ENCODE measurements around the gene WDR62.

The WDR62 gene

DNA sequence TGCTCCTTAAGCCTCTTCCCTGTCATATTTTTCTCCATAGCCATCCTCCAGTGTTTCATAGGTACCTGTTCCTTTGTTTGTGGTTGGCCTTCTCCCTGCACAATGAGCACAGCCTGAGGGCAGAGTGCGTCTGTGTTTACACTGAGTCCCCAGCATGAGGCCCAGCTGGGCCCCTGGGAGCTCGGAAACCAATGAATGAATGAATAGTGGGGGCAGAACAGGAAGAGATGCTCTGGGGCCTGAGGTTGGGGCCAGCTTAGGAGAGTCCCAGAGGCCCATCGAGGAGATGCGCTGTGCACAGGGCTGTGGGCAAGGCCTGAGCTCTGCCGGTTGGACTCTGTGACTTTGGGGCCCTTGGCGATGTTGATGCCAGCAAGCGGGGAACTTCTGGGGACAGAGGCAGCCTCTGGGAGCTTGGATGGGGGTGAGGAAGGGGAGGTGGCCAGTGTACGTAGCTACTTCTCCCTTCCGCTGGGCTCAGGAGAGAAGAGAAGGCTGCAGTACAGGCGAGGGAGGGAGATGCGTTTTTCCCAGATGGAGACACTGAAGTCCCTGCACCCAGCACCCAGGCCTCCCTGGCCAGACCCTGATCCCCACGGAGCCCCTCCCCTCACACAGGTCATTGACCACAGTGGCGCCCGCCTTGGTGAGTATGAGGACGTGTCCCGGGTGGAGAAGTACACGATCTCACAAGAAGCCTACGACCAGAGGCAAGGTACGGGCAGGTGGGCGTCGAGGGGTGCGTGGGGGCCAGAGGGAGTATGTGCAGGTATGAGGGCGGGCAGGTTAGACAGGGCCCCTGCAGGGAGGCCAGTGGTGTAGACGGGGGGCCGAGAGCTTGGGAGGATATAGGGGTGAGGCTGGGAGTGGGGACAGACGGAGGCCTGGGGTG, 65.6 kb downstream of the WDR62 start (continued):
- peak; percentile 63 for TF ChIP-seq ZFHX2 (tag by site-specific recombination; conservative IDR thresholded peaks at IDR 0.05)
- TF ChIP-seq ZNF530 (tag by site-specific recombination; IDR thresholded peaks at IDR 0.05; ENCODE audit: low read depth): no peak
- no peak for TF ChIP-seq ZNF561 (tag by site-specific recombination; IDR thresholded peaks at IDR 0.05; ENCODE audit: borderline replicate concordance)
- TF ChIP-seq ZNF747 (tag by site-specific recombination; IDR thresholded peaks at IDR 0.05): no peak
- TF ChIP-seq ZFP41 (tag by site-specific recombination; IDR thresholded peaks at IDR 0.05; ENCODE audit: borderline replicate concordance): no peak
- TF ChIP-seq HOXA7 (CRISPR knock-in tag; IDR thresholded peaks at IDR 0.05; ENCODE audit: borderline replicate concordance): no peak
- no peak for TF ChIP-seq INSM2 (tag by site-specific recombination; IDR thresholded peaks at IDR 0.05)
- TF ChIP-seq ZNF626 (tag by site-specific recombination; IDR thresholded peaks at IDR 0.05): no peak
- TF ChIP-seq MYNN (tag by site-specific recombination; IDR thresholded peaks at IDR 0.05; ENCODE audit: borderline replicate concordance): no peak

GRCh38 chr19:36120984-36121358, 66.3 kb downstream of the WDR62 start:
- no peaks in the 10 kb centered on the region for H3K9me3 ChIP-seq (ENCODE audit: control insufficient read depth, insufficient read depth, low read depth, low read length)
- POLR2A ChIA-PET: interaction anchor here (0.5 kb wide), 1 partner anchor 13 kb away, joined by 3 read pairs; no protein-coding TSS in a partner anchor
- H3K27ac ChIP-seq (ENCODE audit: extremely low read depth, low read depth, low read length): peak overlapping the region; percentile 79; the same call in 1 of the 2 replicates
- H3K4me1 ChIP-seq (ENCODE audit: control insufficient read depth, insufficient read depth, low read length): peaks cover 22% of the 10 kb centered on the region
- TF ChIP-seq, protein P1, sequence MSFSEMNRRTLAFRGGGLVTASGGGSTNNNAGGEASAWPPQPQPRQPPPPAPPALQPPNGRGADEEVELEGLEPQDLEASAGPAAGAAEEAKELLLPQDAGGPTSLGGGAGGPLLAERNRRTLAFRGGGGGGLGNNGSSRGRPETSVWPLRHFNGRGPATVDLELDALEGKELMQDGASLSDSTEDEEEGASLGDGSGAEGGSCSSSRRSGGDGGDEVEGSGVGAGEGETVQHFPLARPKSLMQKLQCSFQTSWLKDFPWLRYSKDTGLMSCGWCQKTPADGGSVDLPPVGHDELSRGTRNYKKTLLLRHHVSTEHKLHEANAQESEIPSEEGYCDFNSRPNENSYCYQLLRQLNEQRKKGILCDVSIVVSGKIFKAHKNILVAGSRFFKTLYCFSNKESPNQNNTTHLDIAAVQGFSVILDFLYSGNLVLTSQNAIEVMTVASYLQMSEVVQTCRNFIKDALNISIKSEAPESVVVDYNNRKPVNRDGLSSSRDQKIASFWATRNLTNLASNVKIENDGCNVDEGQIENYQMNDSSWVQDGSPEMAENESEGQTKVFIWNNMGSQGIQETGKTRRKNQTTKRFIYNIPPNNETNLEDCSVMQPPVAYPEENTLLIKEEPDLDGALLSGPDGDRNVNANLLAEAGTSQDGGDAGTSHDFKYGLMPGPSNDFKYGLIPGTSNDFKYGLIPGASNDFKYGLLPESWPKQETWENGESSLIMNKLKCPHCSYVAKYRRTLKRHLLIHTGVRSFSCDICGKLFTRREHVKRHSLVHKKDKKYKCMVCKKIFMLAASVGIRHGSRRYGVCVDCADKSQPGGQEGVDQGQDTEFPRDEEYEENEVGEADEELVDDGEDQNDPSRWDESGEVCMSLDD (tag by site-specific recombination; IDR thresholded peaks at IDR 0.05): peak; percentile 36; the same call in 1 of the 2 replicates
- TF ChIP-seq GFI1B (tag by site-specific recombination; IDR thresholded peaks at IDR 0.05) (no peak), ZFHX2 (tag by site-specific recombination; conservative IDR thresholded peaks at IDR 0.05) (peak; percentile 26; the same call in 1 of the 2 replicates), INSM2 (tag by site-specific recombination; IDR thresholded peaks at IDR 0.05) (no peak), PATZ1 (tag by site-specific recombination; IDR thresholded peaks at IDR 0.05) (peak; percentile 32; the same call in 1 of the 2 replicates), ZNF18 (tag by site-specific recombination; IDR thresholded peaks at IDR 0.05) (no peak), ZNF488 (tag by site-specific recombination; IDR thresholded peaks at IDR 0.05) (0 out of 2 replicates have a peak, but pooled peaks have one; percentile 3), ZNF837 (tag by site-specific recombination; IDR thresholded peaks at IDR 0.05) (0 out of 2 replicates have a peak, but pooled peaks have one; percentile 2)
- peaks cover 80 to 91% of the 10 kb centered on the region in 2 experiments for H3K36me3 ChIP-seq (ENCODE audit: control insufficient read depth in 2 of 2, insufficient read depth in 1 of 2, low read length in 2 of 2)
- H3K4me3 ChIP-seq (ENCODE audit: low read depth, low read length): no peak overlapping the region
- CTCF ChIA-PET: interaction anchor here (0.6 to 1.5 kb wide), 3 partner anchors 10 to 61 kb away, joined by 4 read pairs; no protein-coding TSS in a partner anchor

Data from HEK293 (cell line).